GM19324 (cell line): ENCODE results near the gene CHD3.
A peak's percentile ranks its signal among the peaks of the same experiment; 100 is the strongest.

Source experiments
- ATAC-seq: cut with Tn5 transposase; IDR thresholded peaks from one replicate; pipeline ENCODE4 v1.9.1; 2021; ENCODE audit warnings: mild to moderate bottlenecking, moderate library complexity; ENCODE audit not compliant: unreplicated experiment, low FRiP score

CHD3 gene

DNA sequence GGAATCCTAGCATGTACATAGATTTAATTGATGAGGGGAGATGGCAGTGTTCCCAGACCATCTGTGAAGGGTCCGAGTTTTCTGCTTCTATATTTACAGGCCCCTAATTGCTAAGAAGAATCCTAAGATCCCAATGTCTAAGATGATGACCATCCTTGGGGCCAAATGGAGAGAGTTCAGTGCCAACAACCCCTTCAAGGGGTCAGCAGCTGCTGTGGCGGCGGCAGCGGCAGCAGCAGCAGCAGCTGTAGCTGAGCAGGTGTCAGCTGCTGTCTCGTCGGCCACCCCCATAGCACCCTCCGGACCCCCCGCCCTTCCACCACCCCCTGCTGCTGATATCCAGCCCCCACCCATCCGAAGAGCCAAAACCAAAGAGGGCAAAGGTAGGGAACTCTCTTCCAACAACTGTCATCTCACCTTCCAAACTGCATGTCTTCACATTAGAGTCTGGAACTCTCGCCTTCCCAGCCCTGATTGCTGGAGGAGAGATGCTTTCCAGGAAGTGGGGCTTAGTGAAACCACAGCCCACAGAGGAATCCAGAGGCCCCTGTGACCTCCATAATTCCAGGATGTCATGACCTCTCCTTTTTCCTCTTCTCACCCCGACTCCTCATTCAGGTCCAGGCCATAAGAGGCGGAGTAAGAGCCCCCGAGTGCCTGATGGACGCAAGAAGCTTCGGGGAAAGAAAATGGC lies 4.7 kb downstream of the CHD3 start:
- ATAC-seq = no peak

- no peak for ATAC-seq
Observed at GRCh38 chr17:7894226-7894625, 5.6 kb downstream of the CHD3 start.

GRCh38 chr17:7894866-7895265 lies 6.3 kb downstream of the CHD3 start:
- no peak for ATAC-seq

GRCh38 chr17:7897090-7897489 lies 8.5 kb downstream of the CHD3 start:
- ATAC-seq = no peak

- ATAC-seq = no peak
Observed at GRCh38 chr17:7897773-7898172, 9.2 kb downstream of the CHD3 start.

DNA sequence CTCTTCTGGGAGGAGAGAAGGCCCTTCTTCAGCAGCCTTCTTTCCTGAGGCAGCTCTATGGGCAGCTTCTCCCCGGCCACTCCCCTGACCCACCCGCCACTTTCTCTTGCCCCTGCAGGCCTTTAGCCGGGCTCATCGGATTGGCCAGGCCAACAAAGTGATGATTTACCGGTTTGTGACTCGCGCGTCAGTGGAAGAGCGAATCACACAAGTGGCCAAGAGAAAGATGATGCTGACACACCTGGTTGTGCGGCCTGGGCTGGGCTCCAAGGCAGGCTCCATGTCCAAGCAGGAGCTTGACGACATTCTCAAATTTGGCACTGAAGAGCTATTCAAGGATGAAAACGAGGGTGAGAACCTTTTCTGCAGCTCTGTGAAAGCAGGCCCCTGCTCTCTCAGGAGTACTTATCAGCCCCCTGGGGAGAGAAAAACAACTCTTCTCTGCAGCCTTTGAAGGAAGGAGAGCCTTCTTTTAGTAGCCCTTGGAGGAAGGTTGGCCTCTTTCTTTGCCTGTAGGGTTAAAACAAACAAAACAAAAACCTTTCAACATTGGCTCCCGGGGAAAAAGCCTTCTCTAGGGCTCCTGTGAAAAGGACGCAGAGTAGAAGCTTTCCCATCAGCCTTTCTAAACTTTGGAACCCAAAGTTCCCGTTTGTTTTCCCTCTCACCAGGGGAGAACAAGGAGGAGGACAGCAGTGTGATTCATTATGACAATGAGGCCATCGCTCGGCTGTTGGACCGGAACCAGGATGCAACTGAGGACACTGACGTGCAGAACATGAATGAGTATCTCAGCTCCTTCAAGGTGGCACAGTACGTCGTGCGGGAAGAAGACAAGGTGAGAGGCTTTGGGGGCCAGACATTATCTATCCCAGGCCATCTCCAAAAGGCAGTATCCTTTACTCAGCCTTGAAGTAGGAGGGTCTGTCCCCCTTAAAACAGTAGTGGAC lies 14.8 kb downstream of the CHD3 start:
- ATAC-seq = no peak

DNA sequence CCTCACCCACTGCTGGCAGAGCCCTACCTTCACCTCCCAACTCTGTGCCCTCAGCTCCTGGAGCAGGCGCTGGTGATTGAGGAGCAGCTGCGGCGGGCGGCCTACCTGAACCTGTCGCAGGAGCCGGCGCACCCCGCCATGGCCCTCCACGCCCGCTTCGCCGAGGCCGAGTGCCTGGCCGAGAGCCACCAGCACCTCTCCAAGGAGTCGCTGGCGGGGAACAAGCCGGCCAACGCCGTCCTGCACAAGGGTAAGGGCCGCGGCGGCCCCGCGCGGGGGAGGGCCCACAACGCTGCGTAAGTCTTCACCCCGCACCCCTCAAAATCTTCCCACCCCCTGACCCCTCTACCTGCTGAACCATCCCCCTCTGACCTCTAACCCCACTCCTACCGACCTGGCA lies 20.5 kb downstream of the CHD3 start:
- no peak for ATAC-seq

- no peak for ATAC-seq
Observed at GRCh38 chr17:7910281-7910680, 21.7 kb downstream of the CHD3 start.

DNA sequence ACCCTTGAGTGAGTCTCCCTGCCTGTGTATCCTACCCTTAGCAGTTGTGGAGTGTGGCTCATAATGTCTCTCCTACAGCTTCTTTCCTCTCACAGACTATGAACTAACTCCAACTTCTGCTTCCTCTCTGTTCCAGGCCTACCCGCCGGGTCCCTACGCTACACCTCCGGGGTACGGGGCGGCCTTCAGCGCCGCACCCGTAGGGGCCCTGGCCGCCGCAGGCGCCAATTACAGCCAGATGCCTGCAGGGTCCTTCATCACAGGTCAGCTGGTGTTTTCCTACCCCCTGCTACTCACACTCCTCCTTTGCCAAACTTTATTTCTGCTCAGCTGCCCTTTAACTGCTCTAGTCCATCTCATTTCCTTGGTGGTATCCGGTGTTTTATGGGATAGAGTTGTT lies 22.1 kb downstream of the CHD3 start:
- ATAC-seq = no peak

DNA sequence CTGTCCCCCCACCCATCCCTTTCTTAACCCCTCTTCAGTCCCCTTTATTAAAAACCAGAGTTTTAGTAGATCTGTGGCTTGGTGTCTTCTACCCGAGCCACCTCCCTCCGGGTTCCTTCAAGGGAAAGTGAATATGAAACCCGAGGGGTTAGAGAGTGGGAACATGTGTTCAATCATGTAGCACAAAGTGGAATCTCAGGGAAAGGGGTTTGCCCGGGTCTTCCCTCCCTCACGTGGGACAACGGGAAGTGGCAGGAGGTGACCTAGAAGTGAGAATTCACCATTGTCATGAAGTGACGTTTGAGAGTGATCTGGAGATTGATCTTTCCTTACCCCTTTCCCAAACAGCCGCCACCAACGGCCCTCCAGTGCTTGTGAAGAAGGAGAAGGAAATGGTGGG lies 22.5 kb downstream of the CHD3 start:
- ATAC-seq = no peak

- no peak for ATAC-seq
Observed at GRCh38 chr17:7912927-7913524, 24.4 kb downstream of the CHD3 start.

DNA sequence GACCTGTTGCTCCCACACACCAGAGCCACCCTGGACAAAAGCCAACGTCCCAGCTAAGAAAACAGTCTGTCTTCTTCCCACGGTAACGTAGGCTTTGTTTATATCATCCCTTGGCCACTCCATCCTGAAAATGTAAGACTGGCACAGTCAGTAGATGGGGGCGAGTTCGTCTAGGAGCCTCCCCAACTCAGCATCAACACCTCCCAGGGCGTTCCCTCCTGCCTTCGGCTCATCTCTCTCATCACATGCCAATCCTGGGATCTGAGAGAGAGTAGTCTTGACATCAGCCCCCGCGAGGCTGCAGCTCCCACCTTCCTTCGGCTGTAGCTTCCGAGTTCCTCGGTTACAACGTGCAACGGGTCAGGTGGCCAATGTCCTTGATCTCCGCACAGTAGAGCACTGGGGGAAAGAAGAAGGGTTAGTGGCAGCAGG lies 26.6 kb downstream of the CHD3 start:
- ATAC-seq = no peak

GRCh38 chr17:7915611-7916384 lies 27.2 kb downstream of the CHD3 start, which contains the start of gene RNF227:
TSS of gene RNF227 (minus strand) at chr17:7916289. CDS start at chr17:7916195, 94 bp downstream.
- peak; percentile 85 for ATAC-seq

GRCh38 chr17:7916385-7916682 lies 27.7 kb downstream of the CHD3 start:
- ATAC-seq = peak; percentile 12

DNA sequence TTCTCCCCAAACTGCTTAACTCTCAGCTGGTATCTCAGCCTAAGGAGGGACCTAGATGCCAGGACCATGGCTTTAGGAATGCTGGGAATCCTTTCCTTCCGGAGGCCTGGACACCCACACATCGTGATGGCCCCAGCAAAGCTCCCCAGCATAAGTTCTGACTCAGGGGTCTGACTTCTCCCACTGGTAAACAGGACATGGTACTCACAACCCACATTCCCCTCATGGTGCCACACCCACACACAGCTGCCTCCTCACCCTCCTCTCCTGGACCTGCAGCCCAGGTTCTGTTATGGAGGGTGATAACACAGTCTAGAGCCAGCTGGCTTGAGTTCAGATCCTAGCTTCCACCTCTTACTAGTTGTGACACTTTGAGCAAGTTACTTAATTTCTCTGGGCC lies 28.2 kb downstream of the CHD3 start:
- ATAC-seq = no peak

DNA sequence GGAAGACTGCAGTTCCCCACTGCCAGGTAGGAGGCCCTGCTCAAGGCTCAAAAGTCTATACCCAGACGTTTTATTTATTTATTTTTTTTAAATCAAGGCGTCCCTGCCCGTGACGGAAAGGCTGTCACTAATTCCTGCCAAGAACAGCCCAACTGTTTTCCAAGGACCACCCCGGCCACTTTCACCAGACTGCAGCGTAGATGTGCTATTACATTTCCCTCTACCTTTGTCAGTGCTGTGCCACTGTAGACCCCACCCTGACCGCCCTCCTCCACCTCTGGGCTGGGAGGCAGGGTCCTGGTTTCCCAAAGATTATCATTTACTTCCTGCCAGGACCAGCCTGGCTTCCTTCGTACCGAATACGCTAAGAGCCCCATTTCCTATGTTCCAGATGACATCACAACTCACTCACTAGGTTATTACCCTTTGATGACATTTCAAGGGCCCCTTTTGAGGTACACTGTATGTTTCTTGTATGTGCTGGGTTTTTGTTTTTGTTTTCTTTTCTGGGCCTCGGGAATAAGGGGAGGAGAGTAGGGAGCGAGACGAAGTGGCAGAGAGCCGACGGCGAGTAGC lies 33.8 kb downstream of the CHD3 start:
- no peak for ATAC-seq

- no peak for ATAC-seq
Observed at GRCh38 chr17:7922845-7923628, 34.4 kb downstream of the CHD3 start.

GRCh38 chr17:7927596-7927995 lies 39.0 kb downstream of the CHD3 start:
- ATAC-seq = no peak

GRCh38 chr17:7929158-7930023 lies 40.8 kb downstream of the CHD3 start, which contains the start of gene KCNAB3:
TSS of gene KCNAB3 (minus strand) at chr17:7929856. CDS start at chr17:7929435, 421 bp downstream.
- no peak for ATAC-seq
